Activated CD4-positive, CD25-positive, alpha-beta regulatory T cell treated with anti-CD3 and anti-CD28 coated beads, Interleukin-2, amount 50 U/mL, for 72 hours (primary cell): ENCODE results near the gene PPM1M.

ENCODE experiments used
- DNase-seq: peaks from one replicate; pipeline ENCODE4 v3.0.0; 2021

The PPM1M gene, protein sequence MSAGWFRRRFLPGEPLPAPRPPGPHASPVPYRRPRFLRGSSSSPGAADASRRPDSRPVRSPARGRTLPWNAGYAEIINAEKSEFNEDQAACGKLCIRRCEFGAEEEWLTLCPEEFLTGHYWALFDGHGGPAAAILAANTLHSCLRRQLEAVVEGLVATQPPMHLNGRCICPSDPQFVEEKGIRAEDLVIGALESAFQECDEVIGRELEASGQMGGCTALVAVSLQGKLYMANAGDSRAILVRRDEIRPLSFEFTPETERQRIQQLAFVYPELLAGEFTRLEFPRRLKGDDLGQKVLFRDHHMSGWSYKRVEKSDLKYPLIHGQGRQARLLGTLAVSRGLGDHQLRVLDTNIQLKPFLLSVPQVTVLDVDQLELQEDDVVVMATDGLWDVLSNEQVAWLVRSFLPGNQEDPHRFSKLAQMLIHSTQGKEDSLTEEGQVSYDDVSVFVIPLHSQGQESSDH

DNA sequence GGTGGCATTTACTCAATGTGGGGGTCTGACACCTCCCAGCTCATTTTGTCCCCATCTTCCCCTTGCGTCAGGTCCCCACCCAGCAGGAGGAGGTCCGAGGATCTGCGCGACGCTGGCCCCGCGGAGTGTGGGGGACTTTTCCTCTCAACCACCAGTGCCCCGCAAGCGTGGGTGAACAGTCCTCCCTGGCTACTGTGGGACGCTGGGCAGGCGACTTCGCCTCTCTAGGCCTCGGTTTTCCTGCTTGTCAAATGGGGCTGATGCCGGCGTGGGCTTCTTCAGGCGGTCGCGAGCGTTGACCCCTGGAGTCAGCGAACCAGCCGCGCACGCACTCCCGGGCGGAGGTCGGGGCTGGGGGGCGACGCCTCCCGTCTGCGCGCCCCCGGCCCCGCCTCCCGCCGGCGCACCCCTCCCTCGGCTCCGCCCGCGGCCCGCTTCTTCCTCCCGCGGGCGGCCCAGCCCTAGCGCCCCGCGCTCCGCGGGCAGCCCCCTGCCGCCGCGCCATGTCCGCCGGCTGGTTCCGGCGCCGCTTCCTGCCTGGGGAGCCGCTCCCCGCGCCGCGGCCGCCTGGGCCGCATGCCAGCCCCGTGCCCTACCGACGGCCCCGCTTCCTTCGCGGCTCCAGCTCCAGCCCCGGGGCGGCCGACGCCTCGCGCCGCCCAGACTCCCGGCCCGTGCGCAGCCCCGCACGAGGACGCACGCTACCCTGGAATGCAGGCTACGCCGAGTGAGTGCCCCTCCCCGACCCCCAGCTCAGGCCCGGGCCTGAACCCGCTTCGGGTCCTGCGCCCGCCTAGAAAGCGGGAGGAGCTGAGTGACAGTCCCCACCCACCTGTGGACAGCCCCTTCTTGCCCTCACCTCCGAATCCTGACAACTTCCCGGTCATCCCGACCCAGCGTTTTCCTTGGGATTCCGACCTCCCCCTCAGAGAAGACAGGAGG is at the start of gene PPM1M:
Gene PPM1M (plus strand): TSS at position 438 of the 942 bp plus-strand sequence. CDS start 66 bp downstream, at position 504.
- DNase-seq, result peak; percentile 68

DNA sequence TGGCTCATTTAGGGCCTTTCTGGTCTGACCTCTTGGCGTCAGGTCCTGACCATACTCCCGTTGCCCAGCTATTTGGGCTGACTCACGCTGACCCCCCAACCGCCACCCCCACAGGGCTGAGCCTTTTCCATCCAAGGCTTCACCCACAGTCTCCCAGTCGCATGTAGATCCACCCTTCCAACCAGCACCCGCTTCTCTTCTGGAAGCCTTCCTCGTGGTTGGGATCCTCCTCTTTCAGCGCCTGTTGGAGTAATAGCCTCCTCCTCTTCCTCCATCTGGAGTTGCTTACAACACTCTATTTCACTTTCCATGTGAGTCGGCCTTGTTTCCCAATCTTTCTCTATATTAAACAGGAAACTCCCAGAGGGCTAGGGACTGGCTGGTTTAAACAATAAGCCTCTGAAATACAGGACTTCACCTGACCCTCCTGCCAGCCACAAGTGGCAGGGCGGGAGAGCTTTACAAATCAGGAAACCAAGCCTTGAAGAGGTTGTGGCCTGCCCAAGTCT is 49.7 kb upstream of the PPM1M start:
- DNase-seq, result no peak

DNA sequence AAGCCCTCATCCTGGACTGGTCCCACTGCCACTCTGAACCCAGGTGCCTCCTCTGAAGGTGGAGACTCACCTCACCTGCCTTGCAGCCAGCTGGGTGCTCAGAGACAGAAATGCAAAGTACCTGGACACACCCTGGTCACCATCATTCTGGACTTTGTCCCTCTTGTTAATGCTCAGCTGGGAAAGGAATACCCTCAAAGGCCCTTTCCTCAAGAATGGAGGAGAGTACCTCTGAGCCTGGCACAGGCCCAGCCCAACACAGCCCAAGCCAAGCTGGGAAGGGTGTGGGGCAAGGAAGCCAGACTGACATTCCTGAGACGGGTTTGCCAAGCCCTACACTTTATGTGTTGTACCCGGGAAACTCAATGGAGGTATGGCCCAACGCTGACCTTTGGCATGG is 48.6 kb upstream of the PPM1M start:
- DNase-seq, result no peak

DNA sequence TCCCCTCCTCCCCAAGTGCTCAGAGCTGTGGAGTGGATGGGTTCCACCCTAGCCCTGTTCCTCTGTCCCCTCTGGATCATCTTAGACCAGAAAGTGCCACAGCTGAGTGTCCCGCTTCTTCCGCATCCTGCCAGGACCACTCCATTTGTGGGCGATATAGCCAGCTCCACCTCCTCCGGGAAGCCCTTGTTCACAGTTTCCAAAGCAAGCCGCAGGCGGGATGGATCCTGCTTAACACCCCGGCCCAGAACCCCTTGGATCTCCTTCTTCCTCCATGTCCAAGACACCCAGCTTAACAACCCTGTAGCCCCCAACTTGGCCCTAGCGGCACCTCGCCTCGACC is 48.1 kb upstream of the PPM1M start:
- DNase-seq, result no peak

DNA sequence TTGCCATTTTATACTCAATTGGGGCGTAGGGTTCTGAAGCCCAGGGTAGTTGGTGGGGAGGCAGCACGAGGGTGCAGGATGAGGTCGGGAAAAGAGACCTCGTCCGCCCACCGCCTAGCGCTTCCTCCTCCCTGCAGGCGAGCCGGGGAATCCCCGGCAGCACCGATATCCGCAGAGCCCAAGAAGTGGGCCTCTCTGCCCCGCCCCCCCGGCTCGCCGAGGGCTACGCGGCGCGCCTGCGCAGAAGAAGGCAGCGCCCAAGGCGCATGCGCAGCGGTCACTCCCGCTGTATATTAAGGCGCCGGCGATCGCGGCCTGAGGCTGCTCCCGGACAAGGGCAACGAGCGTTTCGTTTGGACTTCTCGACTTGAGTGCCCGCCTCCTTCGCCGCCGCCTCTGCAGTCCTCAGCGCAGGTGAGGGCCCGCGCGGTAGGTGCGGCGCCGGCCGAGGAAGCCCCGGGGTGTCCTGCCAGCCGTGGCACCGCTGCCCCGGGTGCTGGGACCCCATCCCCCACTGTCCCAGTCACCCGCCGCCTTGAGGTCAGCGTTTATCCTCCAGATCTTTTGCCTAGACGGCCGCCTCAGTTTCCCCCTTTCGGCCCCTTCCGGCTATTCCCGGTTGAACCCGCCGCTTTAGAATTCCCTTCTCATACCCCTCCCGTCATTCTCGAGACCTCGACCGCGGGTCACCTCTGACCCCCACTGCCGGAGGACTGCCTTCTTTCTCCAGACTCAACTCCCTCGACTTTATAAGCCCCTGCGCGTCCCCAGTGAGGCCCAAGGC is 47.5 kb upstream of the PPM1M start, which contains the start of gene ALAS1:
Gene ALAS1 (plus strand): TSS at position 319 of the 784 bp plus-strand sequence. CDS start 1,082 bp downstream, outside the sequence.
- DNase-seq, result peak; percentile 98

DNA sequence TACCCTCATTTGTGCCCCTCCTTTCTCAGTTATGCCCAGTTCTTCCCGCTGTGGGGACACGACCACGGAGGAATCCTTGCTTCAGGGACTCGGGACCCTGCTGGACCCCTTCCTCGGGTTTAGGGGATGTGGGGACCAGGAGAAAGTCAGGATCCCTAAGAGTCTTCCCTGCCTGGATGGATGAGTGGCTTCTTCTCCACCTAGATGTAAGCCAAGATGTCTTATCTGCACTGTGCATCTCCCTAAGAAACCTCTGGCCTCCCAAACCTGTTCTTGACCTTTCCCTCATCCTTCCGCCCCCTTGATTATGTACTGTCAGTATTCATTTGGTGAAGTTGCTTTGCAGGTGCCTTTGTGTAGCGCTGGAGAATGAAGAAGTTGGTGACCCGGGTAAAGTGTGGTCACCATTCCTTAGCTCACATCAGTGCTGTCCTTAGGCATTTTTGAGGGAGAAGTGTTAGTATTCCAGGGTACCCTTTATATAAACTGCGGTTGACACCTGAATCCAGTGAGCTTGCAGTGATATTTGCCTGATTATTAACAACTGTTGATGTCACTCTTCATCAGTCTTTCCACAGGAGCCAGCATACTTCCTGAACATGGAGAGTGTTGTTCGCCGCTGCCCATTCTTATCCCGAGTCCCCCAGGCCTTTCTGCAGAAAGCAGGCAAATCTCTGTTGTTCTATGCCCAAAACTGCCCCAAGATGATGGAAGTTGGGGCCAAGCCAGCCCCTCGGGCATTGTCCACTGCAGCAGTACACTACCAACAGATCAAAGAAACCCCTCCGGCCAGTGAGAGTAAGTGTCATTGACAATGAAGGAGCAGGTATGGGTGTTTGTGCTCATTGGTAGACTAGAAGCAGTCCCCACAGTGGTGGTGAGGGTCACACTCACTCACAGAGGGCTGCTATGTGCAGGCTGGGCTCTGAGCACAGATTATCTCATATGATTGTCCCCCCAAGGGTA is 46.6 kb upstream of the PPM1M start:
- DNase-seq, result no peak

DNA sequence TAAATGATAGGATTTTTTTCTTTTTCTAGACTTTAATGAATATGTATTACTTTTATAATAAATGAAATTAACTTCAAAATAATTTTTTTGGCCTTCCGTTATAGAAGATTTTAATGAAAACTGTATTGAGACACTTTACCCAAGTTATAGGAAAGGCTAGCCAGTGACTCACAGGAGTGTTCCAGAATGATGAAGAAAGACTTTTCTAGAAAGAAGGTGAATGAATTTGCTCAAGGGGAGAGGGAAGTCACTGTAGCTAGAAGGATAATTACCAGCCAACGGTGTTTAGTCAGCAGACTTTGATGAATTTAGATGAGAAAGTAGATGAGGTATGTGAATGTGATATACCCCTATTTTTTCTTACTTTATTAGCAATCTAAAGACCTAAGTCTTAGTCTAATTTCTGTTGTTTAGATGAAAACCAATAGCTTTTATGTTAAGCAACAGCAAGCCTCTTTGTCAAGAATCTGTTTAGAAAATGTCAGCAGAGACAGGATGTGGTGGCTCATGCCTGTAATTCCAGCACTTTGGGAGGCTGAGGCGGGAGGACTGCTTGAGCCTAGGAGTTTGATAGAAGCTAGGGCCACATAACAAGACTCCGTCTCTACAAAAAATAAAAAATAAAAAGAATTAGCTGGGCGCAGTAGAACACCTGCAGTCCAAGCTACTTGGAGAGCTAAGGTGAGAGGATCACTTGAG is 44.4 kb upstream of the PPM1M start:
- no peak for DNase-seq

DNA sequence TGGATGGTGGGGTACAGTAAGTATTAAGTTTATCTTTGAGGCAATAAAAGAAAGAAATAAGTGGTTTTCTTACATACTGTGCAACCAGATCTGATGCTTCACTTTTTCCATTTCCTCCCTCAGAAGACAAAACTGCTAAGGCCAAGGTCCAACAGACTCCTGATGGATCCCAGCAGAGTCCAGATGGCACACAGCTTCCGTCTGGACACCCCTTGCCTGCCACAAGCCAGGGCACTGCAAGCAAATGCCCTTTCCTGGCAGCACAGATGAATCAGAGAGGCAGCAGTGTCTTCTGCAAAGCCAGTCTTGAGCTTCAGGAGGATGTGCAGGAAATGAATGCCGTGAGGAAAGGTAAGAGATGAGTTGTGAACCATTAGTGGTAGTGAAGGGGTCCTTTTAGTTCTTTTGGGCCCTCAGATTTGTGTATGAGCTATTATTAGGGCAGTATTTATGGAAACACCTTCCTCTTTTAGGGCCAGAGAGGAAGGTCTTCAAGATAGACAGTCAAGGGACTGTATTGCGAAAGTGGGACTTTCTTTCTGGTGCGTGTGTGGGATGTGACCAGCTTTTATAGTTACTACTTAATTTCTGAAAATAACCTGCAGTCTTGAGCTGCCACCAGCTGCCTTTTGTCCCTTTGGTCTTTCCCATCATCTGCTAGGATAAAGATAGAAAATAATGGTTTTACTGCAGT is 43.0 kb upstream of the PPM1M start:
- DNase-seq, result no peak

DNA sequence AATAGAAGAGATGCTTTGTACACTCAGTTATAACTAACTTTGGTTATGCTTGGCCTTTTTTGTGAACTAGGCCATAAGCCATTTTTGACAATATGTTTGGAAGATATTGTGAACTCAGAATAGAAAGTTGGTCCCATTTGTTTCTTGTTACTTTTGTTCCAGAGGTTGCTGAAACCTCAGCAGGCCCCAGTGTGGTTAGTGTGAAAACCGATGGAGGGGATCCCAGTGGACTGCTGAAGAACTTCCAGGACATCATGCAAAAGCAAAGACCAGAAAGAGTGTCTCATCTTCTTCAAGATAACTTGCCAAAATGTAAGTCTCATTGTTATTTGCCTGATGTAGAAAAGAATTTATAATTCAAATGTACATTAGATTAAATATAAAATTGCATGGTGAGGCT is 41.9 kb upstream of the PPM1M start:
- no peak for DNase-seq

DNA sequence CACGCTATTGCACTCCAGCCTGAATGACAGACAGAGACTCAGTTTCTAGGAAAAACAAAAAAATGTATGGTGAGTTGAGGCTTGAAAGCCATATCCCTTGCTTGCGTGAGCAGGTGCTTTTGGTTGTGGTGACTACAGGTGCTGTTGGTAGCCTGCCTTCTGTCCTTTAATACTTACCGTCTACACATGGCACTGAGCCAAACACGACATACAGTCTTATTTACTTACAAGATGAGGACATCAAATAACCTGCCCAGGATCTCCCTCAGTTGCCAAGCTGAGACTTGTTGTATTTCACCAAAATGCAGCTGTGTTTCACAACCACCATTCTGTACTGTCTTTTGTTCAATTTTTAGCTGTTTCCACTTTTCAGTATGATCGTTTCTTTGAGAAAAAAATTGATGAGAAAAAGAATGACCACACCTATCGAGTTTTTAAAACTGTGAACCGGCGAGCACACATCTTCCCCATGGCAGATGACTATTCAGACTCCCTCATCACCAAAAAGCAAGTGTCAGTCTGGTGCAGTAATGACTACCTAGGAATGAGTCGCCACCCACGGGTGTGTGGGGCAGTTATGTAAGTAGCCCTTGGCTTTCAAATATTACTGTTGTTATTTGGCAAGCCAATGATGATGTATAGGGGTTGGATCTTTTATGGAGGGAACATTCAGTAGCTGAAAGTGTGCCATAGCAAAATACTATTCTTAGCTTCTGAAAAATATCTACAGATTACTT is 41.1 kb upstream of the PPM1M start:
- DNase-seq, result no peak

DNA sequence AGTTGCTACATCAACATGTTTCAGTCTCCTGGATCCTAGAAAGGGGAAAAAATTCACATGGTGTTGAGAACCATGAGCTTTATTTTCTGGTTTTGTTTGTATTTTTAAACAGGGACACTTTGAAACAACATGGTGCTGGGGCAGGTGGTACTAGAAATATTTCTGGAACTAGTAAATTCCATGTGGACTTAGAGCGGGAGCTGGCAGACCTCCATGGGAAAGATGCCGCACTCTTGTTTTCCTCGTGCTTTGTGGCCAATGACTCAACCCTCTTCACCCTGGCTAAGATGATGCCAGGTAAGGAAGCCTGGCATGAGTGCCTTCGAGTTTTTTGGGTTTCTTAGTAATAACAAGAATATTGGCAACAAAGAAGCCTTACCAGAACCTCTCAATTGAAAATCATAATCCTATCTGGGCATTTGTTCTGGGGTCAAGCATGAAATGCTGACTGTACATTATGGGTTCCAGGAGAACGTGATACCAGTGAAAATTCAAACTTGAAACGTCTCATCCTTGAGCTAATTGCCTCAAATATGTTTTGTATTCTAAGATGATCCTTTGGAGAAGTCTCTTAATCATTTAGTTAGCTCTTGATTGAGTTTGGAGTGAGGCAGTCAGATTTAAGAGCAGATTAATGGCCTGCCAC is 39.7 kb upstream of the PPM1M start:
- no peak for DNase-seq

DNA sequence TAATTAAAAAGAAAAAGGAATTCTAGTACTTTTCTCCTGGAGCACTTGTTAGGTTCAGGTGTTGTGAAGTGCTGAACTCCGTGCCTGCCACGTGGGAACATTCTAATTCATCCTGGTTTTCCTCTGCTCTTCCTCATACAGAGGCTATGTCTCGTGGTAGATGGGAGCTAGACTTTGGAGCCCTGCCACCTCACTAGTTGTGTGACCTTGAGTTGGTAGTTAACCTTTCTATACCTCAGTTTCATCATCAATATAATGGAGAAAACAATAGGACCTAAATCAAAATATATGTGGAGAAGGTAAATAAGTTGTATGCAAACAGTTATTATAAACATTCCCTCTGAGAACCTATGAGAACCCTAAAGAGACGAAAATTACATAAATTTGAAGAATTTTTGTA is 37.0 kb upstream of the PPM1M start:
- DNase-seq, result no peak

DNA sequence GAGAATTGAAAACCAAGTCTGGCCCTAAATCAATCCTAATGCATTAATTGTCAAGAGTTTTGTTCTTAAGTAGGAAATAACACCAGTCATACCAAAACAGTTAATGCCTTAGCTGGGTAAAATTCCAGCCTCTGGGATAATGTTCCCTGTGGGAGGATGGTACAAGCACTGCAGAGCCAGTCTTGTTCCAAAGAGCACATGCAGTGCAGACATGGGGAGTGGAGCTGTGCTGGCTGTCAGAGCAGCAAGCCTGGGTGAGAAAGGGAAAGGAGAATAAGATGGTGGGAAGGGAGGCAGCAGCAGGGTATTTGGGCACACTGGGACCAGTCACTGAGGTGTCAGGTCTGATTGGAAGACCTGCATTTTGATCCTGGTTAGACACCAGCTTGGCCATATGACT is 35.5 kb upstream of the PPM1M start:
- DNase-seq, result no peak

DNA sequence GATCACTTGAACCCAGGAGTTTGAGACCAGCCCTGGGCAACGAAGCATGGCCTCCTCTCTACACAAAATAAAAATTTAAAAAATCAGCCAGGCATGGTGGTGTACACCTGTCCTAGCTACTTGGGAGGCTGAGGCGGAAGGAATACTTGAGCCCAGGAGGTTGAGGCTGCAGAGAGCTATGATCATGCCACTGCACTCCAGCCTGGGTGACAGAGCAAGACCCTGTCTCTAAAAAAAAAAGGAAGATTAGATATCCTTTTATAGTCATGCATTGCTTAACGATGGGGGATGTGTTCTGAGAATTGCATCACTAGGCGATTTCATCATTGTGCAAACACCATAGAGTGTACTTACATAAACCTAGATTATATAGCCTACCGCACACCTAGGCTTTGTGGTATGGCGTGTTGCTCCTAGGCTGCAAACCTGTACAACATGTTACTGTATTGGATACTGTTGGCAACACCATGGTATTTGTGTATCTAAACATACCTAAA is 35.0 kb upstream of the PPM1M start:
- no peak for DNase-seq

DNA sequence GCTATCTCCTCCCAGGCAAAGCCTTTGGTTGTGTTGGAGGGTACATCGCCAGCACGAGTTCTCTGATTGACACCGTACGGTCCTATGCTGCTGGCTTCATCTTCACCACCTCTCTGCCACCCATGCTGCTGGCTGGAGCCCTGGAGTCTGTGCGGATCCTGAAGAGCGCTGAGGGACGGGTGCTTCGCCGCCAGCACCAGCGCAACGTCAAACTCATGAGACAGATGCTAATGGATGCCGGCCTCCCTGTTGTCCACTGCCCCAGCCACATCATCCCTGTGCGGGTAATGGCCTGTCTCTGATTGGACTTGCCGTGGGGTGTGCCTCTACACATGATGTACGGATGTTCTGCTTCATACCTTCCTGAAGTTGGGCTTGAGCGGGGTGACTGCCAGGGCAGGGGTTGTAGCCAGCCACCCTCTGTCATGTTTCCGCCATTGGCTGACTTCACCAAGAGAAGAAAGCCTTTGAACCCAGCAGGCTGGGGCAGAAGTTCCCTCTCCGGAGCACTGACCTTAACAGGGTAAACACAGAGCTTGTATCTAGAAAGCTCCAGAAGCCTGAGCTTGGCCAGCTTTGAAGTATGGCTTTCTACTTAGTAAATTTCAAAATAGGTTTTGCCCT is 34.2 kb upstream of the PPM1M start:
- no peak for DNase-seq

DNA sequence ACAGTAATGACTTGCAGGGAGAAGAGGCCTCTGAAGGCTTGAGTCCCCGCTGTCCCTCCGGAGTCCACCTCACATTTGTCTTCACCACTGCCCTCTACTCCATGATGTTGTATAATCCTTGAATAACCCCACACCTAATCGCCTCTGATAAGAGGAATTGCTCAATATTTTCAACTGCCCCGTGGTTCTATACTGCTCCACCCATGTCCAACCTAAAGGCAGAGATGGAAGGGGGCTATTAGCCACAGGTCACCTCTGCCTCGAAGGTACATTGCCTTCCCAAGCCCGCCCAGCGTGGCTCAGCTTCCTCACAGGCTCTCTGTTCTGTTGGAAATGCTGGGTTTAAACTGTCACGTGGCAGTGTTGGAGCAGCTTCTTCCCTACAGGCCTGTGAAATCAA is 32.6 kb upstream of the PPM1M start:
- DNase-seq, result no peak

DNA sequence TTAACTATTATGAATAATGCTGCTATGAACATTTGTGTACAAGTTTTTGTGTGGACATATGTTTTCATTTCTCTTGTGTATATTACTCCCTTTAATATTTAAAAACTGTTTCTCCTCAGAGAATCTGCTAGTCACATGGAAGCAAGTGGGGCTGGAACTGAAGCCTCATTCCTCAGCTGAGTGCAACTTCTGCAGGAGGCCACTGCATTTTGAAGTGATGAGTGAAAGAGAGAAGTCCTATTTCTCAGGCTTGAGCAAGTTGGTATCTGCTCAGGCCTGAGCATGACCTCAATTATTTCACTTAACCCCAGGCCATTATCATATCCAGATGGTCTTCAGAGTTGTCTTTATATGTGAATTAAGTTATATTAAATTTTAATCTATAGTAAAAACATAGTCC is 31.7 kb upstream of the PPM1M start:
- no peak for DNase-seq

DNA sequence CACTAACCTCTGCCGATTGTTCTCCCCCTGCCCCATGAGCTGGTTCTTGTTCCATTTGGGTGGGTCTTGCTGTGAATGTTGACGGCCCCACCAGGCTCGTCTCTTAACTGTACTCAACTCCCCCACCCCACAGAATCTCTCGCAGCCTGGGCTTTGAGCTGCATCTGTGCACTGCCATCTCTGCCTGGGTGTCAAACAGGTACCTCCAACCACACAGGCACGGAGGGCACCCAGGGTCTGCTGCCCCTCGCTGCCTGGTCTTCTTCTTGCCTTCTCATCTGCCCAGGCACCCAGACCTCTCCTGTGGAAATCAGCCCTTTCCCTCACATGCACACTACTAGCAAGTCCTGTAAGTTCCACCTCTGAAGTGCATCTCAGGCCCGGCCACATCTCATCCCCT is 30.2 kb upstream of the PPM1M start:
- no peak for DNase-seq
